ENCODE measurements around the gene TAMALIN.
A peak's percentile ranks its signal among the peaks of the same experiment; 100 is the strongest.

TAMALIN gene

GRCh38 chr12:52037248-52037861, 30.6 kb downstream of the TAMALIN start:
- DNase-seq: no peak

DNA sequence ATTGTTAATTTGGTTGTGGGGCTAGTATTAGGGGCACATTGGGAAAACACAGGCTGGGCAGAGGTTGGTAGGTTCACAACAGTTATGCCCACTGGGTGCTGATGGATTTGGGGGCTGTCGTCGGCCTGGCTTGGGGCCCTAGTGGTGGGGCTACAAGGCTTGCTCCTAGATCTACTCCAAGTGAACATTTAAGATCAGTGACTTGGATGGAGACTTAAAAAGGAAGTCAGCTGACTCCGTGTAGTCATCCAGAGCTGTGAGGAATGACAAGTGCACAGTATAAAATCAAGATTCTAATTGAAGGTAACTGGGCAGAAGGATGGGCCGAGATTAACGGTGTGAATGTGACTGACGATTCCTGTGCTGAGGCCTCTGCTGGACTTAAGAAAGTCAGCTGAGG, 31.7 kb downstream of the TAMALIN start:
- no peak for DNase-seq

- DNase-seq: no peak
Observed at GRCh38 chr12:52041035-52041434, 34.3 kb downstream of the TAMALIN start.

DNA sequence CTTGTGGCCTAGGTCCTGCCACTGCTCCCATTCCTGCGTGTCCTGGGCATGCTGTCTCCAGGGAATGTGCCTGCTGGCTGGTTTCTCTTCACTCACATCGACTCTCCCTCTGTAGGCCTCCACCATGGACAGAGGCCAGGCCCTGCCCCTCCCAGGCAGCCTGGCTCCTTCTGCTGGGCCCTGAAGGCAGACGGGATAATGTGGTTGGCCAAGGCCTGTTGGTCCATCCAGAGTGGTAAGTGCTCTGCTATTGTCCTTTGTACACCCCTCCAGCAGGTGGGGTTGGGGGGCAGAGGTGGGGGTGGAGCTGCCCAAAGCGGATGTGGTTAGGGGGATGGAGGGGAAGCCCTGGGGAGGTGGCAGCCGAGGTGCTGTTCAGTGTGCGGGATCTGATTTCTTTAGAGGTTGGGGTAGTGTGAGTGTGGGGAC, 35.0 kb downstream of the TAMALIN start:
- DNase-seq: peak; percentile 60

DNA sequence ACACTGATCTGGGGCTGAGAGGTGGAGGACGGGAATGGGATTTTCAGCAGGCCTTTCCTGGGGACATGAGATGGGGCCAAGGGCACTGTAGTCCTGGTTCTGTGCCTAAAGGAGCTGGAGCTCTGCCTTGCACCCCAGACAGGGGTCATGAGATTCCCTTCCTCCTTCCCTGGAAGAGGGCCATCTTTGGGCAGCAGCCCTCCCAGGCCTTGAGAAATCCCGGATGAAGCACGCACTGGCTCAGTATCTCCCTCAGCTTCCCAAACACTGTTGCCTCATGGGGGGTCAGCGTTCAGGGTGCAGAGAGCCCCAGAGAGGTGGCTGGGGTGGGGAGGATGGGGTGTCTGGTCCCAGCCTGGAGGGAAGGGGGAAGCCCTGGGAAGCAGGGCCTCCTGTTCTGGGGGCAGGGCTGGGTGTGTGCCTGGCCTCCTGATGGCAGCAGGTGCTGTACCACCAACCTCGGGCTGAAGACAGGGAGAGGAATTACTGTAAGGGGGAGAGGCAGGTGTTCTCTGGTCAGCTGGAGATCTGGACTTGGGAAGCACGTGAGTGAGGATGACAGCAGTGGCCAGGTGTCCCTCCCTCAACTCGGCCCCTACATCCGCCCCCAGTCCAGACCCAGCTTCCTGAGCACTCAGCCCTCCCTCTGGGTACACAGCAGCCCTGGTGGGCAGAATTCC, 36.1 kb downstream of the TAMALIN start:
- peak; percentile 20 for DNase-seq

GRCh38 chr12:52043386-52044212, 36.9 kb downstream of the TAMALIN start:
- no peak for DNase-seq

DNA sequence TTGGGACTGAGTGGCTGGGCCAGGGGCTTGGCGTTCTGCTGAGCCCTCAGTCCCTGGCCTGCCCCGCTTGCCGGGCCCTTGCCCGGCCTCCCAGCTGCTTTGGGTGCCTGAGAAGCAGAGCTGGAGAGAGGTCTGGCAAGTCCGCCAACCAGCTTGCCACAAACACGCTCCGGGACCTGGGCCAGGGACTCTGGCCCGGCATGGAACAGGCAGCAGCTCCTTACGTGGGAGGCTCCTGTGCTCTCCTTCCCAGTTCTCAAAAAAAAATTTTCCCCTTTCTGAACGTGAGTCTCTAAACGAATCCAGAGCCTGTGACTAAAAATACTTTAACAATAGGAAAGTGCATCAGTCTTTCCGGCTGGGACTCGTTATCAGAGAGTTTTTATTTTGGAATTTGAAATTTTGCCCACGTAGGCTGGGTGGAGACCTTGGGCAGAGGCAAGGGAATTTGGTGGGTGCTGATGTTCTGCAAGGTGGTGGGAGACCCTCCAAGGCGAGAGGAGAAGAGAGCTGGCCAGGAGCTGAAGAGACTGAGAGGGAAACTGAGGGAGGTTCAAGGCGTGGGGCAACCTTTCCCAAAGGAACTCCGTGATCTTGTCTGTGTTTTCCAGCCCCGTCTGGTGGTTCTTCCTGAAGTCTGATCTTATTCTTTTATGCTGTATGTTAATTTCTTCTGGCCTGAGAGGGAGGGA, 37.7 kb downstream of the TAMALIN start:
- peak; percentile 21 for DNase-seq

DNA sequence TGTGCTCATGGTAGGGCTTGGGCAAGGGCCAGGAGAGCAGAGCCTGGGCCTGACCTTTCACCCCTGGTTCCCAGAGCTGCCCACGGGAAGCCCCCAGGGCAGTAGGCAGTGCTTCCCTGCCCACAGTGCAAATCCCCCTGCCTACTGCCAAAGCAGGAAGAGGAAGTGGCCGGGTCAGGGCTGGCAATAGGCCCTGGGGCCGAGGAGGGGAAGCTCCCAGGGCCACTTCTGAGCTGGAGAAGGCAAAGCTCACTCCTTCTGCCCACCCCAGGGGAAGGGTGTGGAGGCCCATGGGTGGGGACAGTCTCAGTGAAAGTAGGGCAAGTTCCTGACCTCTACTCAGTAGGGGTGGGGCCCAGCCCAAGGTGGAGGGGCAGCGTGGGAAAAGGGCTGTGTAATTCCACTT, 39.1 kb downstream of the TAMALIN start:
- peak; percentile 22 for DNase-seq

DNA sequence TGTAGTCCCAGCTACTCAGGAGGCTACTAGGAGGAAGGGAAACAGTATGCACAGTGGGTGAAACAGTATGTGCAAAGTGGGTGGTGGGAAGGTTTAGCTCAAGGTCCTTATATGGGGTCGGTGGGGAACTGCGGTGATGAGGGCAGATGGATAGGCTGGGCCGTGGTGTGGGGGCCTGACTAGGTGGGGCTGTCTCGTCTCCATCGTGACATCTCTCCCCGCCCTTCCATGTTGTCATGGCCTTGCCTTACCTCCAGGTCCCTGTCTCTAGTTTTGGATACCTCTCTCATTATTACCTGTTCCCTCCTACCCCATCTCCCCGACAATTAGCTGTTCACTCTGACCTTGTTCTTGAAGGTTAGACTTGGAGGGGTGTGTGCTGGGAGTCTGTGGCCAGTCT, 40.1 kb downstream of the TAMALIN start:
- no peak for DNase-seq

- DNase-seq: peak; percentile 27
Observed at GRCh38 chr12:52049286-52049685, 42.5 kb downstream of the TAMALIN start.

GRCh38 chr12:52049688-52050087, 42.9 kb downstream of the TAMALIN start:
- DNase-seq: peak; percentile 33

GRCh38 chr12:52050116-52050757, 43.5 kb downstream of the TAMALIN start:
- no peak for DNase-seq

GRCh38 chr12:52050758-52051541, 44.2 kb downstream of the TAMALIN start, which contains the start of gene NR4A1:
NR4A1 (plus strand) TSS chr12:52051442; CDS start chr12:52054329, 2,887 bp downstream.
- peak; percentile 100 for DNase-seq

GRCh38 chr12:52052468-52053186, 45.9 kb downstream of the TAMALIN start:
- DNase-seq: peak; percentile 66

DNA sequence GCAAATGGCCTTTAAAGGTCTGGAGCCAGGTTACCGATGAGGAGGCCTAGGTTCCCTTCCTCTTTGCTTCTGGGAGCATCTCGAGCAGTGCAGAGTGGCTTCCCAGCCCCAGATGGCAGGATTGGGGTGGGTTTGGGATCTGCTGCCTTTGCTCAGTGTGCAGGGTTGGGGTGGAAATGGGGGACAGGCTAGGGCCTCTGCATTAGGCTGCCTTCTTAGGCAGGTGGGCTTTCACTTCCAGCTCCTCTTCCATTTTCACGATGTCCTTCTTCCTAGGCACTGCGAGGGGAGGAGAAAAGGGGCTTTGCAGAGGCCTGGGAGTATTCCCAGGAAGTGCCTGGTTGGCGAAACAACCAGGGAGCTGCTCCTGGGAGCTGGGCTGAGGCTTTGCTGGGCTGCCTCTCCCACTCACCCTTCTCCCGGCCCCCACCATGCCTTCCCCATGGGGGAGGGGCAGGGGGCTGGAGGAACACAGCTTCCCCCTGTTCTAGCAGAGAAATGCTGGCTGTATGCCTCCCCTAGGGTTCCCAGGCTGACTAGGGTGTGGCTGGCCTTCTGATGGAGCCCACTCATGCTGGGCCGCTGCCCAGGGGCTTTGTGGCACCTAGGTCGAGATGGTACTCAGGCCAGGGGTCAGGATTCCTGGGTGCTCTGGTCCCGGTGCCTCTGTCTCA, 46.9 kb downstream of the TAMALIN start:
- no peak for DNase-seq

DNA sequence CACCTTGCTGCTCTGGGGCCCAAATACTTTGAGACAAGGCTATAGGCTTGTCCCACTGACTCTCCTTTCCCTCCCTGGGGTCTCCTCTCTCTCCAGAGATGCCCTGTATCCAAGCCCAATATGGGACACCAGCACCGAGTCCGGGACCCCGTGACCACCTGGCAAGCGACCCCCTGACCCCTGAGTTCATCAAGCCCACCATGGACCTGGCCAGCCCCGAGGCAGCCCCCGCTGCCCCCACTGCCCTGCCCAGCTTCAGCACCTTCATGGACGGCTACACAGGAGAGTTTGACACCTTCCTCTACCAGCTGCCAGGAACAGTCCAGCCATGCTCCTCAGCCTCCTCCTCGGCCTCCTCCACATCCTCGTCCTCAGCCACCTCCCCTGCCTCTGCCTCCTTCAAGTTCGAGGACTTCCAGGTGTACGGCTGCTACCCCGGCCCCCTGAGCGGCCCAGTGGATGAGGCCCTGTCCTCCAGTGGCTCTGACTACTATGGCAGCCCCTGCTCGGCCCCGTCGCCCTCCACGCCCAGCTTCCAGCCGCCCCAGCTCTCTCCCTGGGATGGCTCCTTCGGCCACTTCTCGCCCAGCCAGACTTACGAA, 47.6 kb downstream of the TAMALIN start:
- DNase-seq: peak; percentile 68

GRCh38 chr12:52054833-52055730, 48.3 kb downstream of the TAMALIN start:
- DNase-seq: peak; percentile 62

All from activated T-cell treated with anti-CD3 and anti-CD28 coated beads, Interleukin-2, amount 50 U/mL, for 1 hour (primary cell).